Uterus (tissue), 4 donors: Measurements from ENCODE around the gene LMO7. TPM values are rescaled to one million over a fixed set of nuclear protein-coding genes. Genes with fewer than 3 reads are reported as not detected.

ENCODE experiments used
- DNase-seq, 2 donors: peaks; one replicate each; pipeline ENCODE4 v3.0.0-alpha.2; 2019 to 2020
- H3K27ac ChIP-seq, 2 donors: fragments of 200-600 bp; sonication (generic); 1 replicate in 1 of 2; 2 replicates in 1 of 2; pipeline ENCODE4 v1.5.1; 2016 to 2018
- H3K27me3 ChIP-seq, 2 donors: fragments of 200-600 bp; sonication (generic); one replicate each; pipeline ENCODE4 v1.5.1; 2018 to 2019; ENCODE audit warnings: control low read depth in 1 of 2
- H3K36me3 ChIP-seq, 2 donors: fragments of 200-600 bp; sonication (generic); one replicate each; pipeline ENCODE4 v1.5.1; 2019; ENCODE audit warnings: control low read depth in 1 of 2
- H3K4me1 ChIP-seq, 2 donors: fragments of 200-600 bp; sonication (generic); one replicate each; pipeline ENCODE4 v1.5.1; 2018 to 2019; ENCODE audit warnings: control low read depth in 1 of 2
- H3K4me3 ChIP-seq, 2 donors: fragments of 200-600 bp; sonication (generic); 1 replicate in 1 of 2; 2 replicates in 1 of 2; pipeline ENCODE4 v1.5.1; 2018 to 2019; ENCODE audit warnings: mild to moderate bottlenecking in 1 of 2
- H3K9me3 ChIP-seq, 2 donors: fragments of 200-600 bp; sonication (generic); one replicate each; pipeline ENCODE4 v1.5.1; 2019; ENCODE audit warnings: control low read depth in 1 of 2
- POLR2A ChIP-seq, 2 donors: fragments of 450-650 bp; IDR thresholded peaks; one replicate each; pipeline ENCODE4 v1.6.1; 2016; ENCODE audit warnings: antibody characterized with exemption in 2 of 2, mild to moderate bottlenecking in 1 of 2, moderate library complexity in 1 of 2
- intact Hi-C: fragments of 100-400 bp; cut with DNase I; formaldehyde crosslinking; loops from one replicate; pipeline ENCODE4 v1.15.1; 2023; ENCODE audit warnings: low total_unique reads
- total RNA-seq, 4 donors: library from RNA; depleted of rRNA in 3 of 4; stranded (reverse); fragments of >200 nt in 3 of 4; gene quantifications; one replicate each; pipeline versions ENCODE4 v1.1.0 to v1.2.4, GENCODE V29; 2014 to 2023
- TF ChIP-seq, protein P1 (sequence below), 4 experiments: fragments of 200-600 bp in 2 of 4; fragments of 450-650 bp in 2 of 4; sonication (generic) in 2 of 4; IDR thresholded peaks; one replicate each; pipeline ENCODE4 v1.5.1; 2016 to 2019; ENCODE audit warnings: antibody characterized with exemption in 4 of 4, mild to moderate bottlenecking in 2 of 4, moderate library complexity in 1 of 4
- donor health status: DM: yes; HTN: yes; CAD: no.

Gene LMO7
- total RNA-seq, 4 donors from 2014 or later = 2.6 to 55.4 (median 24.2) TPM

DNA sequence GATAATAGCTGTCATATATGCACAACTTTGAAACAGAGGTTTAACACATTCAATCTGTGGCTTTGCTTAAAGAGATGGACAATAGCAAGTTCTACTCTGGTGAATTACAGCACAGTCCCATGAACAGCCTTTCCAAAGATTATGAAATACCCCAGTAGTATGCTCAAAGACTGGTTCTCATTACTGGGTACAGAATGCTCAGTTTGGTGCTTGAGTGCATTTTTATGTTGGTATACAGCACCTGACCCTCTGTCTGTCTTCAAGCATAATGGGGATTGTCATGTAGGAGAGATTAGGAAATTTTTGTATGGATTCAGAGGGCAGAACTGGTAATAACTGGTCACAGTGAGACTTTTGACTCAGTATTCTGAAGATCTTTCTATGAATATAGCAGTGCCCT, 7.6 kb downstream of the LMO7 start:
- no peaks in the 10 kb centered on the region for H3K9me3 ChIP-seq
- DNase-seq = no peak
- H3K36me3 ChIP-seq = no peaks in the 10 kb centered on the region
- no peak for TF ChIP-seq POLR2A (IDR thresholded peaks at IDR 0.05)
- no peak overlapping the region for H3K4me3 ChIP-seq
- no peaks in the 10 kb centered on the region for H3K4me1 ChIP-seq
- no peaks in the 10 kb centered on the region for H3K27me3 ChIP-seq
- intact Hi-C loops = no loop called here
- no peak overlapping the region for H3K27ac ChIP-seq

DNA sequence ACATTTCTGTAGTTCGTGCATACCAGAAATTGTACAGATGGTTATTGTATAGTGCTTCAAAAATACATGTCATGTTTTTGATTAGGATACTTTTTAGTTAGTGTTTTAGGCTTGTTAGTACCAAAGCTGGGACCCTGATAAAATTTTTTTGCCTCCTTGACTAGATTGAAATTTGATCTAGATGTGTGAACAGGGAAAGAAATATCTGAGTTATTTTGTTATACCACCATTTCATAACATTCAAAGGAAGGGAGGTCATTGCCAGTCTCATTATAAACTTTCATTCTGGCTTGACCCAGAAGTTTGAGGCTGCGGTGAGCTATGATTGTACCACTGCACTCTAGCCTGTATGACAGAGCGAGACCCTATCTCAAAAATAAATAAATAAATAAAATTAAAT, 9.0 kb downstream of the LMO7 start:
- intact Hi-C loops = no loop called here
- no peaks in the 10 kb centered on the region for H3K9me3 ChIP-seq
- no peak overlapping the region for H3K4me3 ChIP-seq
- no peaks in the 10 kb centered on the region for H3K36me3 ChIP-seq
- H3K27ac ChIP-seq = no peak overlapping the region
- DNase-seq = no peak
- no peaks in the 10 kb centered on the region for H3K4me1 ChIP-seq
- H3K27me3 ChIP-seq = no peaks in the 10 kb centered on the region
- no peak for TF ChIP-seq POLR2A (IDR thresholded peaks at IDR 0.05)
- TF ChIP-seq, protein P1, sequence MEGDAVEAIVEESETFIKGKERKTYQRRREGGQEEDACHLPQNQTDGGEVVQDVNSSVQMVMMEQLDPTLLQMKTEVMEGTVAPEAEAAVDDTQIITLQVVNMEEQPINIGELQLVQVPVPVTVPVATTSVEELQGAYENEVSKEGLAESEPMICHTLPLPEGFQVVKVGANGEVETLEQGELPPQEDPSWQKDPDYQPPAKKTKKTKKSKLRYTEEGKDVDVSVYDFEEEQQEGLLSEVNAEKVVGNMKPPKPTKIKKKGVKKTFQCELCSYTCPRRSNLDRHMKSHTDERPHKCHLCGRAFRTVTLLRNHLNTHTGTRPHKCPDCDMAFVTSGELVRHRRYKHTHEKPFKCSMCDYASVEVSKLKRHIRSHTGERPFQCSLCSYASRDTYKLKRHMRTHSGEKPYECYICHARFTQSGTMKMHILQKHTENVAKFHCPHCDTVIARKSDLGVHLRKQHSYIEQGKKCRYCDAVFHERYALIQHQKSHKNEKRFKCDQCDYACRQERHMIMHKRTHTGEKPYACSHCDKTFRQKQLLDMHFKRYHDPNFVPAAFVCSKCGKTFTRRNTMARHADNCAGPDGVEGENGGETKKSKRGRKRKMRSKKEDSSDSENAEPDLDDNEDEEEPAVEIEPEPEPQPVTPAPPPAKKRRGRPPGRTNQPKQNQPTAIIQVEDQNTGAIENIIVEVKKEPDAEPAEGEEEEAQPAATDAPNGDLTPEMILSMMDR (IDR thresholded peaks at IDR 0.05) = no peak

DNA sequence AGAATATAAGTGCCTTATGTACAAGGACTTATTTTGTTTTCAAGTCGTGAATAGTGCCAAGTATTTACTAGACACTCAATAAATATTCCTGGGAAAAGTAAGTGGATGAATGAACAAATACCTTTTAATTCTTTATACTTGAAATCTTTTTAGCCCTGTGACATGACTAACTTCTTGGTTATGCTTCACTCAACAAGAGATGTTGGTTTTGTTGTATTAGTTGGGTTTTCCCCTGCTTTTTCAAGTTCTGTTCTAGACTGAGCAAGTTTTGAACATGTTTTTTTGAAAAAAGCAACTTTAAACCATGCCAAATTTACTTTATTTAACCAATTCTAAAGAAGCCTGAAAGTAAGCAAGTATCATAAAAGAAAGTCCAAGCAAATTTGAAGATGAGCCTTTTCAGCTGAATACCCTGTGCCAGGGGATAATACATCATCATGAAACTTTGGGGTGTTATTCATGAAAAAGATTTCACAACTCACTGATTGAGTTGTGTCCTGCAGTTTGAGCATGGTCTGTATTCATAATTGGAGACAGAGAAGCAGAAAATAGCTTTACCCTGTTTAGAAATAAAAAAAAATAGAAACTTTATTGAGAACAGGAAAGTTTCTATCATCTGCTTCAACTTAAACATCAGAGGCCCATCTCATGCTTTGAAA, 11.1 kb downstream of the LMO7 start:
- no peak for TF ChIP-seq POLR2A (IDR thresholded peaks at IDR 0.05)
- TF ChIP-seq, protein P1 (IDR thresholded peaks at IDR 0.05) = no peak
- Histone ChIP-seq H3K4me3 (no peak overlapping the region), H3K4me1 (no peaks in the 10 kb centered on the region), H3K36me3 (no peaks in the 10 kb centered on the region), H3K27me3 (no peaks in the 10 kb centered on the region), H3K27ac (no peak overlapping the region), H3K9me3 (no peaks in the 10 kb centered on the region)
- intact Hi-C loops = no loop called here
- no peak for DNase-seq

DNA sequence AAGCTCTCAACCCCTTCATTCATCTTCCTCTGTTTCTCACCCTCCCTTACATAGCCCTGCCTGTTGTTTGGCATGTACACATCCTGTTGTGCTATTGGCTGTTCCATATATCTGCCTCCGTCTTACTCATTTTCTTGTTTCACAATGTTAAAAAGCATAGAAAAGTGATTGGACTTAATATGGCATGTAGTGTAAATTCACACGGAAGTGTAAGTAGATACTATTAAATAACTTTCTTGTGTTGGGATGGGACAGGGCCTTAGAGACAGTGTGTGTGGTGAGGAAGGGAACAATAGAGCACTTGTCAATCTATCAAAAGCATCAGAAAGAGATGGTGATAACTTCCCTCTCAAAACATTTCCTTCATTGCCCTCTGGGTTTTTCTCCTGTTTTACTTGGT, 12.3 kb downstream of the LMO7 start:
- Histone ChIP-seq H3K4me1 (no peaks in the 10 kb centered on the region), H3K4me3 (no peak overlapping the region), H3K27me3 (no peaks in the 10 kb centered on the region), H3K9me3 (no peaks in the 10 kb centered on the region), H3K36me3 (no peaks in the 10 kb centered on the region), H3K27ac (no peak overlapping the region)
- TF ChIP-seq POLR2A (IDR thresholded peaks at IDR 0.05) = no peak
- TF ChIP-seq, protein P1 (IDR thresholded peaks at IDR 0.05) = no peak
- intact Hi-C loops = no loop called here
- no peak for DNase-seq

DNA sequence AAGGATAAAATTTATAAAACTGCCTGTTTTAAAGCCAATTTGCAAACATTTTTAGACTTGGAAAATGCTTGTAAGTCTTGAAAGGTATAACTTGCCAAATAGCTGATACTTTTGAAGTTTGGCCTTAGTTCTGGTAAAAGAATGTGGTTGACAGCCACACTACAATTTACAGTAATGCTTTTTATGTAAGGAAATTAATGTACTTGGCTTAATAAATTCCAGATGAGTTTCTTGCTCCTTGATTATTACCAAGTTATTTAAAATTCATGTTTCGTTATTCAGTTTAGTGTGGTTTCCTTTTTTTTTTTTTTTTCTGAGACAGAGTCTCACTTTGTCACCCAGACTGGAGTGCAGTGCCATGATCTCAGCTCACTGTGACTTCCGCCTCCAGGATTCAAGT, 14.9 kb downstream of the LMO7 start:
- intact Hi-C loops = no loop called here
- DNase-seq = no peak
- H3K27ac ChIP-seq = no peak overlapping the region

More for the DNA sequence above, 14.9 kb downstream of the LMO7 start:
- Histone ChIP-seq H3K4me3 (no peak overlapping the region), H3K27me3 (no peaks in the 10 kb centered on the region), H3K4me1 (no peaks in the 10 kb centered on the region), H3K36me3 (no peaks in the 10 kb centered on the region), H3K9me3 (no peaks in the 10 kb centered on the region)
- TF ChIP-seq, protein P1 (IDR thresholded peaks at IDR 0.05) = no peak
- no peak for TF ChIP-seq POLR2A (IDR thresholded peaks at IDR 0.05)
